SU-DHL-6 (cell line): ENCODE results near the gene GNPTAB.

Source experiments
- H2AFZ ChIP-seq: fragments of 200-600 bp; sonication (generic); 2 replicates; pipeline ENCODE4 v1.6.1; 2014; ENCODE audit warnings: low read depth, mild to moderate bottlenecking, moderate library complexity, mixed read lengths, antibody characterized with exemption, low read length; ENCODE audit not compliant: severe bottlenecking
- H3F3A ChIP-seq: fragments of 200-600 bp; shearing (Covaris generic); 2 replicates; pipeline ENCODE4 v1.6.0; 2016; ENCODE audit warnings: antibody characterized with exemption, mild to moderate bottlenecking; ENCODE audit not compliant: insufficient read depth
- H3K27ac ChIP-seq: fragments of 200-600 bp; sonication (generic); 2 replicates; pipeline ENCODE4 v1.5.1; 2016; ENCODE audit warnings: low read depth, mild to moderate bottlenecking, low read length, moderate library complexity, mixed read lengths
- H3K27me3 ChIP-seq: fragments of 200-600 bp; sonication (generic), shearing (Covaris generic); 2 replicates; pipeline ENCODE4 v1.6.0; 2014; ENCODE audit warnings: mild to moderate bottlenecking, low read length
- H3K36me3 ChIP-seq: fragments of 200-600 bp; sonication (generic); 2 replicates; pipeline ENCODE4 v1.6.1; 2014; ENCODE audit warnings: mild to moderate bottlenecking, low read length, mixed read lengths
- H3K4me2 ChIP-seq: fragments of 300-600, 200-600 bp; shearing (Covaris generic), sonication (generic); 2 replicates; pipeline ENCODE4 v1.6.0; 2014; ENCODE audit warnings: low read length, low read depth, mild to moderate bottlenecking; ENCODE audit not compliant: poor library complexity, severe bottlenecking
- H3K4me3 ChIP-seq: fragments of 200-600 bp; sonication (generic); 2 replicates; pipeline ENCODE4 v1.5.1; 2014; ENCODE audit warnings: antibody characterized with exemption, low read length, mild to moderate bottlenecking, mixed read lengths; ENCODE audit not compliant: insufficient read depth, poor library complexity, severe bottlenecking
- H3K79me2 ChIP-seq: fragments of 200-600 bp; sonication (generic); 2 replicates; pipeline ENCODE4 v1.6.1; 2014; ENCODE audit warnings: mild to moderate bottlenecking, low read length, moderate library complexity; ENCODE audit not compliant: insufficient read depth
- H3K9ac ChIP-seq: fragments of 200-600 bp; sonication (generic); 2 replicates; pipeline ENCODE4 v1.7.0; 2014; ENCODE audit warnings: mild to moderate bottlenecking, low read length
- H3K9me2 ChIP-seq: fragments of 200-600 bp; sonication (generic); replicated peaks from 2 replicates; pipeline ENCODE4 v1.6.1; 2014; ENCODE audit warnings: low read length; ENCODE audit not compliant: insufficient read depth
- H3K9me3 ChIP-seq: fragments of 200-600 bp; sonication (generic); 2 replicates; pipeline ENCODE4 v1.6.1; 2014; ENCODE audit warnings: low read length, mixed read lengths; ENCODE audit not compliant: insufficient read depth
- H4K20me1 ChIP-seq: fragments of 200-600 bp; sonication (generic); 2 replicates; pipeline ENCODE4 v1.6.1; 2014; ENCODE audit warnings: low read depth, mild to moderate bottlenecking, antibody characterized with exemption, low read length, moderate library complexity, mixed read lengths
- CTCF ChIP-seq: fragments of 200-600 bp; sonication (generic); IDR thresholded peaks from one replicate; pipeline ENCODE4 v1.5.1; 2017; ENCODE audit warnings: antibody characterized with exemption, mild to moderate bottlenecking, low read length, moderate library complexity; ENCODE audit not compliant: insufficient read depth, poor library complexity, severe bottlenecking
- EZH2phosphoT487 ChIP-seq: fragments of 200-600 bp; sonication (generic), shearing (Covaris generic); conservative IDR thresholded peaks from 2 replicates; pipeline ENCODE4 v1.6.1; 2018; ENCODE audit warnings: mild to moderate bottlenecking, antibody characterized with exemption, low read length, moderate library complexity, mixed read lengths

The GNPTAB gene

GRCh38 chr12:101795786-101796185 lies 35.0 kb downstream of the GNPTAB start:
- TF ChIP-seq EZH2phosphoT487 (no peak), CTCF (no peak)
- no peaks in the 10 kb centered on the region for H3K9me2 ChIP-seq
- no peak overlapping the region for H3K4me2 ChIP-seq
- H3K27me3 ChIP-seq: no peaks in the 10 kb centered on the region
- no peak overlapping the region for H3K9ac ChIP-seq
- H3K36me3 ChIP-seq: no peaks in the 10 kb centered on the region
- H3F3A ChIP-seq: no peaks in the 10 kb centered on the region
- no peaks in the 10 kb centered on the region; the same call in 1 of the 2 replicates for H4K20me1 ChIP-seq
- no peak overlapping the region for H3K27ac ChIP-seq
- no peak overlapping the region for H2AFZ ChIP-seq
- no peak overlapping the region for H3K4me3 ChIP-seq
- no peaks in the 10 kb centered on the region for H3K9me3 ChIP-seq
- H3K79me2 ChIP-seq: no peaks in the 10 kb centered on the region

GRCh38 chr12:101795013-101795412 lies 35.7 kb downstream of the GNPTAB start:
- no peak overlapping the region for H3K4me2 ChIP-seq

GRCh38 chr12:101794574-101794973 lies 36.2 kb downstream of the GNPTAB start:
- no peaks in the 10 kb centered on the region for H3K9me3 ChIP-seq
- H3K4me3 ChIP-seq: no peak overlapping the region
- no peak overlapping the region for H3K9ac ChIP-seq
- H3K4me2 ChIP-seq: no peak overlapping the region
- TF ChIP-seq EZH2phosphoT487 (no peak), CTCF (no peak)
- no peaks in the 10 kb centered on the region; the same call in 1 of the 2 replicates for H4K20me1 ChIP-seq
- no peak overlapping the region for H2AFZ ChIP-seq
- H3K27me3 ChIP-seq: no peaks in the 10 kb centered on the region
- H3K9me2 ChIP-seq: no peaks in the 10 kb centered on the region
- no peaks in the 10 kb centered on the region for H3F3A ChIP-seq
- no peaks in the 10 kb centered on the region for H3K79me2 ChIP-seq
- H3K36me3 ChIP-seq: no peaks in the 10 kb centered on the region
- no peak overlapping the region for H3K27ac ChIP-seq

More at GRCh38 chr12:101795013-101795412, 35.7 kb downstream of the GNPTAB start:
- TF ChIP-seq EZH2phosphoT487 (no peak), CTCF (no peak)
- Histone ChIP-seq H3K4me3 (no peak overlapping the region), H3K79me2 (no peaks in the 10 kb centered on the region), H4K20me1 (no peaks in the 10 kb centered on the region; the same call in 1 of the 2 replicates), H3K9me3 (no peaks in the 10 kb centered on the region), H3K27ac (no peak overlapping the region), H3F3A (no peaks in the 10 kb centered on the region), H2AFZ (no peak overlapping the region), H3K9me2 (no peaks in the 10 kb centered on the region), H3K27me3 (no peaks in the 10 kb centered on the region), H3K36me3 (no peaks in the 10 kb centered on the region), H3K9ac (no peak overlapping the region)
